Spleen (tissue), 11 donors: ENCODE measurements around the gene RDH11. TPM values are rescaled to one million over a fixed set of nuclear protein-coding genes. Genes with fewer than 3 reads are reported as not detected.

Experiments used
- DNase-seq: peaks from one replicate; pipeline ENCODE4 v3.0.0-alpha.2; 2020
- H3K27ac ChIP-seq, 8 donors: fragments of 200-600 bp; sonication (generic) in 7 of 8; 1 replicate in 4 of 8; 2 replicates in 4 of 8; pipeline versions ENCODE4 v1.5.0 to v1.8.0; 2016 to 2021; ENCODE audit warnings: inconsistent platforms in 4 of 8, mild to moderate bottlenecking in 4 of 8, moderate library complexity in 1 of 8
- H3K27me3 ChIP-seq, 7 donors: fragments of 200-600 bp; sonication (generic) in 6 of 7; replicated peaks in 1 of 7; 1 replicate in 4 of 7; 2 replicates in 3 of 7; pipeline versions ENCODE4 v1.5.0 to v1.8.0; 2016 to 2021; ENCODE audit warnings: inconsistent platforms in 3 of 7, mild to moderate bottlenecking in 1 of 7
- H3K36me3 ChIP-seq, 6 donors: fragments of 200-600 bp; sonication (generic) in 5 of 6; 1 replicate in 4 of 6; 2 replicates in 2 of 6; pipeline versions ENCODE4 v1.5.0 to v1.8.0; 2016 to 2021; ENCODE audit warnings: inconsistent platforms in 2 of 6
- H3K4me1 ChIP-seq, 6 donors: fragments of 200-600 bp; sonication (generic) in 5 of 6; 1 replicate in 3 of 6; 2 replicates in 3 of 6; pipeline versions ENCODE4 v1.5.0 to v1.8.0; 2016 to 2021; ENCODE audit warnings: inconsistent platforms in 3 of 6
- H3K4me3 ChIP-seq, 8 donors: fragments of 200-600 bp; sonication (generic) in 7 of 8; 1 replicate in 4 of 8; 2 replicates in 4 of 8; pipeline versions ENCODE4 v1.5.0 to v1.8.0; 2016 to 2021; ENCODE audit warnings: inconsistent platforms in 4 of 8, mild to moderate bottlenecking in 4 of 8, moderate library complexity in 2 of 8
- H3K9me3 ChIP-seq, 8 donors: fragments of 200-600 bp; sonication (generic) in 7 of 8; 1 replicate in 4 of 8; 2 replicates in 4 of 8; pipeline versions ENCODE4 v1.5.0 to v1.8.0; 2016 to 2021; ENCODE audit warnings: inconsistent platforms in 4 of 8
- CTCF ChIP-seq, 11 experiments: fragments of 200-600 bp in 7 of 11; fragments of 450-650 bp in 4 of 11; sonication (generic) in 4 of 11; IDR thresholded peaks in 8 of 11; conservative IDR thresholded peaks in 3 of 11; 1 replicate in 7 of 11; 2 replicates in 4 of 11; pipeline versions ENCODE4 v1.4.0 to v1.8.0; 2016 to 2021; ENCODE audit warnings: antibody characterized with exemption in 11 of 11, inconsistent platforms in 4 of 11, mild to moderate bottlenecking in 1 of 11
- POLR2A ChIP-seq, 3 donors: fragments of 450-650 bp; IDR thresholded peaks; one replicate each; pipeline ENCODE4 v1.5.1; 2017; ENCODE audit warnings: antibody characterized with exemption in 3 of 3, mild to moderate bottlenecking in 1 of 3
- POLR2AphosphoS5 ChIP-seq, 3 donors: sonication (generic); formaldehyde crosslinking; IDR thresholded peaks; one replicate each; pipeline ENCODE4 v1.5.1; 2017; ENCODE audit warnings: antibody characterized with exemption in 3 of 3
- WGBS, 5 donors: extraction: QIAGEN DNeasy Blood & Tissue Kit in 3 of 5; methylation state at CpG; one replicate each; pipeline versions ENCODE4 v1.1.5 to v1.1.7; 2013 to 2018; 5-methylcytosine and 5-hydroxymethylcytosine counted together
- intact Hi-C: fragments of 100-400 bp; cut with DNase I; formaldehyde crosslinking; loops from one replicate; pipeline ENCODE4 v1.15.0; 2023; ENCODE audit warnings: low total_unique reads
- polyA plus RNA-seq, 3 donors: library from polyadenylated mRNA; stranded (reverse); fragments of 200-250 nt; gene quantifications; one replicate each; pipeline ENCODE4 v1.2.1, GENCODE V29; 2013
- total RNA-seq, 7 donors: library from RNA; depleted of rRNA in 3 of 7; stranded (reverse); fragments of >200 nt in 3 of 7; fragmentation: NEBNext Ultra II Directional in 4 of 7; extraction: Animal tissue kit (Norgen Biotek cat#: 25700) in 4 of 7; gene quantifications; one replicate each; pipeline versions ENCODE4 v1.1.0 to v1.2.1, GENCODE V29; 2016 to 2021
- donor health status: healthy with polysubstance abuse.
- donor health status: DM: no; HTN: no; CAD: no; lungs with moderate emphysema.
- donor health status: DM: no; HTN: no; CAD: no.
- donor health status: Bipolar disorder and iron deficiency.
- donor health status: healthy.
- donor health status: DM: no; HTN: no; CAD: no.
- donor health status: DM: yes; HTN: yes; CAD: no.

RDH11 gene
- total and polyA plus RNA-seq, 10 donors: 18.0 to 49.9 (median 31.0) TPM

GRCh38 chr14:67728258-67728657, 32.7 kb upstream of the RDH11 start:
- Histone ChIP-seq H3K9me3 (no peaks in the 10 kb centered on the region), H3K27ac (no peak overlapping the region), H3K4me3 (no peak overlapping the region), H3K36me3 (no peaks in the 10 kb centered on the region), H3K27me3 (peaks cover 0 to 35% (median 0%) of the 10 kb centered on the region in 7 donors), H3K4me1 (no peaks in the 10 kb centered on the region)
- TF ChIP-seq CTCF (IDR thresholded peaks at IDR 0.05 in 8 of 11, conservative IDR thresholded peaks at IDR 0.05 in 3 of 11): no peak
- TF ChIP-seq POLR2A (IDR thresholded peaks at IDR 0.05): no peak
- no peak for TF ChIP-seq POLR2AphosphoS5 (IDR thresholded peaks at IDR 0.05)
- intact Hi-C loops: no loop called here
- no peak for DNase-seq

DNA sequence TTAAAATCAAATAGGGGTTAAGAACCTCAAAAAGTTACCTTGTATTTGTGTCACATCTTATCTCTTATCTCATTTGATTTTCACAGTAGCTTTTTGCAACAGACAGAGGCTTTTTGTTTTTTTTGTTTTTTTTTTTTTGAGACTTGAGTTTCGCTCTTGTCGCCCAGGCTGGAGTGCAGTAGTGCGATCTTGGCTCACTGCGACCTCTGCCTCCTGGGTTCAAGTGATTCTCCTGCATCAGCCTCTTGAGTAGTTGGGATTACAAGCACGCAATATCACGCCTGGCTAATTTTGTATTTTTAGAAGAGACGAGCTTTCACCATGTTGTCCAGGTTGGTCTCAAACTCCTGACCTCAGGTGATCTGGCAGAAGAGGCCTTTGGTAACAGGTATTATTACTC, 31.8 kb upstream of the RDH11 start:
- TF ChIP-seq CTCF (IDR thresholded peaks at IDR 0.05 in 8 of 11, conservative IDR thresholded peaks at IDR 0.05 in 3 of 11) (no peak), POLR2A (IDR thresholded peaks at IDR 0.05) (no peak), POLR2AphosphoS5 (IDR thresholded peaks at IDR 0.05) (no peak)
- Histone ChIP-seq H3K4me3 (no peak overlapping the region), H3K27ac (no peak overlapping the region), H3K9me3 (no peaks in the 10 kb centered on the region), H3K4me1 (peaks cover 0 to 7% (median 1%) of the 10 kb centered on the region in 6 donors), H3K36me3 (no peaks in the 10 kb centered on the region), H3K27me3 (peaks cover 0 to 44% (median 0%) of the 10 kb centered on the region in 7 donors)
- no peak for DNase-seq
- 91 to 96% (median 95%) methylated on average over 7 of the region's 7 CpGs for WGBS, 5 donors
- intact Hi-C loops: no loop called here

DNA sequence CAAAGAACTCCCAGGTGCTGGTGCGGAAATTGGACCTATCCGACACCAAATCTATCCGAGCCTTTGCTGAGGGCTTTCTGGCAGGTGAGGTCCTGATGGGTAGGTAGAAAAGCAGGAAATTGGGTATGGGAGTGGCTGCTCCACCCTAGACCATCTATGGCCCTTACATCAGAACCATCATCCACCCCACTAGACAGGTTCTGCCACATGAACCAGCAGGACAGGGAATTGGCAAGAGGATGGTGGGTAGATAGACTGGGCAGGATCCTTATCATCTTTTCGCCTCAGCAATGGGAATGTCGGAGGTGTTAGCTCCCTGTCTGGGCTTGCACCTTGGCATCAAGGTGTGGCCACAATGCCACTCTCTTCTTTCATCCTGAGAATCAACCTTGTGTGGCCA, 29.6 kb upstream of the RDH11 start:
- TF ChIP-seq POLR2AphosphoS5 (IDR thresholded peaks at IDR 0.05) (no peak), CTCF (IDR thresholded peaks at IDR 0.05 in 8 of 11, conservative IDR thresholded peaks at IDR 0.05 in 3 of 11) (no peak), POLR2A (IDR thresholded peaks at IDR 0.05) (no peak)
- WGBS, 5 donors: 93 to 99% (median 93%) methylated on average over 5 of the region's 5 CpGs
- intact Hi-C loops: no loop called here
- Histone ChIP-seq H3K4me3 (no peak overlapping the region), H3K4me1 (peaks cover 0 to 11% (median 2%) of the 10 kb centered on the region in 6 donors), H3K27me3 (peaks cover 0 to 57% (median 0%) of the 10 kb centered on the region in 7 donors), H3K9me3 (no peaks in the 10 kb centered on the region), H3K36me3 (no peaks in the 10 kb centered on the region), H3K27ac (no peak overlapping the region)
- no peak for DNase-seq

- Histone ChIP-seq H3K27me3 (peaks cover 0 to 51% (median 0%) of the 10 kb centered on the region in 7 donors), H3K9me3 (no peaks in the 10 kb centered on the region), H3K4me3 (no peak overlapping the region), H3K4me1 (peaks cover 0 to 11% (median 2%) of the 10 kb centered on the region in 6 donors), H3K36me3 (no peaks in the 10 kb centered on the region), H3K27ac (no peak overlapping the region)
- TF ChIP-seq POLR2AphosphoS5 (IDR thresholded peaks at IDR 0.05) (no peak), POLR2A (IDR thresholded peaks at IDR 0.05) (no peak), CTCF (IDR thresholded peaks at IDR 0.05 in 8 of 11, conservative IDR thresholded peaks at IDR 0.05 in 3 of 11) (no peak)
- intact Hi-C loops: no loop called here
- no peak for DNase-seq
- 10 to 29% (median 19%) methylated on average over 3 of the region's 3 CpGs for WGBS, 5 donors
Observed at GRCh38 chr14:67722293-67722692, 26.7 kb upstream of the RDH11 start.
